Measurements from ENCODE around the gene GRIA1. TPM values are rescaled to one million over a fixed set of nuclear protein-coding genes. Genes with fewer than 3 reads are reported as not detected.

Gene GRIA1
- total RNA-seq, 1 experiment from 2014 or later: not detected

- H3K27ac ChIP-seq: no peak overlapping the region
- H3K9me3 ChIP-seq (replicated peaks): no peaks in the 10 kb centered on the region
- no peaks in the 10 kb centered on the region for H3K27me3 ChIP-seq (replicated peaks)
- no peaks in the 10 kb centered on the region for H3K36me3 ChIP-seq
- DNase-seq (ENCODE audit: low read depth in 1 of 2, low spot score in 2 of 2): no peak
- no peak overlapping the region for H3K4me3 ChIP-seq
- peaks cover 18% of the 10 kb centered on the region for H3K4me1 ChIP-seq (replicated peaks)
These were observed 52.1 kb downstream of the GRIA1 start for GRCh38 chr5:153542536-153542935.

- H3K36me3 ChIP-seq: no peaks in the 10 kb centered on the region
- H3K4me3 ChIP-seq: no peak overlapping the region
- no peaks in the 10 kb centered on the region for H3K9me3 ChIP-seq (replicated peaks)
- DNase-seq (ENCODE audit: low read depth in 1 of 2, low spot score in 2 of 2): no peak
- no peaks in the 10 kb centered on the region for H3K27me3 ChIP-seq (replicated peaks)
- no peak overlapping the region for H3K27ac ChIP-seq
- H3K4me1 ChIP-seq (replicated peaks): peaks cover 18% of the 10 kb centered on the region
These were observed 52.8 kb downstream of the GRIA1 start for GRCh38 chr5:153543288-153543687.

- Histone ChIP-seq H3K4me3 (no peak overlapping the region), H3K36me3 (no peaks in the 10 kb centered on the region), H3K27me3 (replicated peaks) (no peaks in the 10 kb centered on the region), H3K4me1 (replicated peaks) (peaks cover 18% of the 10 kb centered on the region), H3K9me3 (replicated peaks) (no peaks in the 10 kb centered on the region), H3K27ac (no peak overlapping the region)
- DNase-seq (ENCODE audit: low read depth in 1 of 2, low spot score in 2 of 2): no peak
These were observed 53.5 kb downstream of the GRIA1 start for GRCh38 chr5:153543959-153544470.

GRCh38 chr5:153544706-153545105 lies 54.2 kb downstream of the GRIA1 start:
- H3K27ac ChIP-seq: no peak overlapping the region
- H3K36me3 ChIP-seq: no peaks in the 10 kb centered on the region
- DNase-seq (ENCODE audit: low read depth in 1 of 2, low spot score in 2 of 2): no peak
- H3K4me3 ChIP-seq: no peak overlapping the region
- no peaks in the 10 kb centered on the region for H3K27me3 ChIP-seq (replicated peaks)
- H3K9me3 ChIP-seq (replicated peaks): no peaks in the 10 kb centered on the region
- H3K4me1 ChIP-seq (replicated peaks): peaks cover 18% of the 10 kb centered on the region

GRCh38 chr5:153546566-153546965 lies 56.1 kb downstream of the GRIA1 start:
- no peak overlapping the region for H3K4me3 ChIP-seq
- H3K27ac ChIP-seq: no peak overlapping the region
- no peaks in the 10 kb centered on the region for H3K27me3 ChIP-seq (replicated peaks)
- no peak for DNase-seq (ENCODE audit: low read depth in 1 of 2, low spot score in 2 of 2)
- no peaks in the 10 kb centered on the region for H3K36me3 ChIP-seq
- H3K9me3 ChIP-seq (replicated peaks): no peaks in the 10 kb centered on the region
- H3K4me1 ChIP-seq (replicated peaks): peaks cover 29% of the 10 kb centered on the region

- H3K27me3 ChIP-seq (replicated peaks): no peaks in the 10 kb centered on the region
- H3K9me3 ChIP-seq (replicated peaks): no peaks in the 10 kb centered on the region
- H3K36me3 ChIP-seq: no peaks in the 10 kb centered on the region
- peak; percentile 90 to 98 for DNase-seq (ENCODE audit: low read depth in 1 of 2, low spot score in 2 of 2)
- H3K27ac ChIP-seq: peak overlapping the region; percentile 91
- peaks cover 55% of the 10 kb centered on the region for H3K4me1 ChIP-seq (replicated peaks)
- no peak overlapping the region for H3K4me3 ChIP-seq
These were observed 61.1 kb downstream of the GRIA1 start for GRCh38 chr5:153551537-153552079.

GRCh38 chr5:153552886-153553285 lies 62.4 kb downstream of the GRIA1 start:
- Histone ChIP-seq H3K4me3 (no peak overlapping the region), H3K4me1 (replicated peaks) (peaks cover 55% of the 10 kb centered on the region), H3K36me3 (no peaks in the 10 kb centered on the region), H3K27ac (peak overlapping the region; percentile 91), H3K27me3 (replicated peaks) (no peaks in the 10 kb centered on the region), H3K9me3 (replicated peaks) (no peaks in the 10 kb centered on the region)
- peak; percentile 54 to 61 for DNase-seq (ENCODE audit: low read depth in 1 of 2, low spot score in 2 of 2)

GRCh38 chr5:153555420-153556114 lies 65.1 kb downstream of the GRIA1 start:
- H3K9me3 ChIP-seq (replicated peaks): no peaks in the 10 kb centered on the region
- H3K36me3 ChIP-seq: no peaks in the 10 kb centered on the region
- no peak for DNase-seq (ENCODE audit: low read depth in 1 of 2, low spot score in 2 of 2)
- H3K27me3 ChIP-seq (replicated peaks): no peaks in the 10 kb centered on the region
- peaks cover 76% of the 10 kb centered on the region for H3K4me1 ChIP-seq (replicated peaks)
- H3K27ac ChIP-seq: no peak overlapping the region
- H3K4me3 ChIP-seq: no peak overlapping the region

GRCh38 chr5:153558957-153559356 lies 68.5 kb downstream of the GRIA1 start:
- no peaks in the 10 kb centered on the region for H3K27me3 ChIP-seq (replicated peaks)
- H3K36me3 ChIP-seq: no peaks in the 10 kb centered on the region
- H3K4me3 ChIP-seq: no peak overlapping the region
- DNase-seq (ENCODE audit: low read depth in 1 of 2, low spot score in 2 of 2): no peak
- peaks cover 63% of the 10 kb centered on the region for H3K4me1 ChIP-seq (replicated peaks)
- no peaks in the 10 kb centered on the region for H3K9me3 ChIP-seq (replicated peaks)
- no peak overlapping the region for H3K27ac ChIP-seq

- Histone ChIP-seq H3K4me3 (no peak overlapping the region), H3K27ac (peak overlapping the region; percentile 17), H3K4me1 (replicated peaks) (peaks cover 53% of the 10 kb centered on the region), H3K36me3 (no peaks in the 10 kb centered on the region), H3K9me3 (replicated peaks) (no peaks in the 10 kb centered on the region), H3K27me3 (replicated peaks) (no peaks in the 10 kb centered on the region)
- DNase-seq (ENCODE audit: low read depth in 1 of 2, low spot score in 2 of 2): peak in 1 of 2 experiments; percentile 48
These were observed 69.5 kb downstream of the GRIA1 start for GRCh38 chr5:153559926-153560325.

GRCh38 chr5:153562189-153562588 lies 71.7 kb downstream of the GRIA1 start:
- Histone ChIP-seq H3K27ac (peak overlapping the region; percentile 41), H3K9me3 (replicated peaks) (no peaks in the 10 kb centered on the region), H3K4me3 (no peak overlapping the region), H3K27me3 (replicated peaks) (no peaks in the 10 kb centered on the region), H3K4me1 (replicated peaks) (peaks cover 45% of the 10 kb centered on the region), H3K36me3 (no peaks in the 10 kb centered on the region)
- DNase-seq (ENCODE audit: low read depth in 1 of 2, low spot score in 2 of 2): peak; percentile 64 to 75

- no peak for DNase-seq (ENCODE audit: low read depth in 1 of 2, low spot score in 2 of 2)
- Histone ChIP-seq H3K27me3 (replicated peaks) (no peaks in the 10 kb centered on the region), H3K4me1 (replicated peaks) (peaks cover 36% of the 10 kb centered on the region), H3K27ac (no peak overlapping the region), H3K9me3 (replicated peaks) (no peaks in the 10 kb centered on the region), H3K36me3 (no peaks in the 10 kb centered on the region), H3K4me3 (no peak overlapping the region)
These were observed 75.4 kb downstream of the GRIA1 start for GRCh38 chr5:153565822-153566221.

- no peak overlapping the region for H3K4me3 ChIP-seq
- no peaks in the 10 kb centered on the region for H3K36me3 ChIP-seq
- H3K9me3 ChIP-seq (replicated peaks): no peaks in the 10 kb centered on the region
- H3K27ac ChIP-seq: no peak overlapping the region
- no peaks in the 10 kb centered on the region for H3K27me3 ChIP-seq (replicated peaks)
- peak in 1 of 2 experiments; percentile 47 for DNase-seq (ENCODE audit: low read depth in 1 of 2, low spot score in 2 of 2)
- peaks cover 18% of the 10 kb centered on the region for H3K4me1 ChIP-seq (replicated peaks)
These were observed 78.6 kb downstream of the GRIA1 start for GRCh38 chr5:153569036-153569435.

GRCh38 chr5:153571162-153571561 lies 80.7 kb downstream of the GRIA1 start:
- H3K4me3 ChIP-seq: no peak overlapping the region
- H3K36me3 ChIP-seq: no peaks in the 10 kb centered on the region
- H3K27ac ChIP-seq: no peak overlapping the region
- no peaks in the 10 kb centered on the region for H3K9me3 ChIP-seq (replicated peaks)
- H3K27me3 ChIP-seq (replicated peaks): no peaks in the 10 kb centered on the region
- peaks cover 18% of the 10 kb centered on the region for H3K4me1 ChIP-seq (replicated peaks)
- DNase-seq (ENCODE audit: low read depth in 1 of 2, low spot score in 2 of 2): no peak

Data from SJSA1 (cell line).